ENCODE measurements around the gene PRTG. TPM values are rescaled to one million over a fixed set of nuclear protein-coding genes. Genes with fewer than 3 reads are reported as not detected.

PRTG gene
- total and polyA plus RNA-seq, 2 of the 13 experiments (the other 11 are each of a cell fraction or from before 2014, with no cell fraction given), result 13.2 to 22.3 TPM

DNA sequence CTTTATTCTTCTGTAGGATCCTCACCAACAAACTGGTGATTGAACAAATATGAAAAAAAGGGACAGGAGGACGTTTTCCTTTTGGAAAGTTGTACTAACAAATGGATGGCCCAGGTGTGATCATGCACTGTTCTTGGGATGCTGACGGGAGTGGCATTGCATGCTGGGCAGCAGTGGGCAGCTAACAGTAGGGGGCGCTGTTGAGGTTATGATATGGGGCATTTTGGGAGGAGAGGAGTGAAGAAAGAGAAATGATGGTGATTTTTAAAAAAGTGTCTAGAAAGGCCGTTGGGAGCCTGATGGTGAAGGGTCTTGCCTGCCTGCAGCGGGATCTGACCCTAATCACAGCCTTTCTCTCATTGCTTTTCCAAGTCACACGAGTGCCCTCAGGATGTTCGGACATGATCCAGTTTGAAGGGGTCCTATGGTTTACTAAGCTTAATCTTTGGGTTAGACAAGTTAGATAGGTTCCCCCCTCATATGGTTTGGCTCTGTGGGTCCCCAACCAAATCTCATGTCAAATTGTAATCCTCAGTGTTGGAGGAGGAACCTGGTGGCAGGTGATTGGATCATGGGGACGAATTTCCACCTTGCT is 46.2 kb upstream of the PRTG start:
- TF ChIP-seq TRIM24 (CRISPR knock-in tag; IDR thresholded peaks at IDR 0.05) (no peak), CENPT (CRISPR knock-in tag; IDR thresholded peaks at IDR 0.05; ENCODE audit: low read depth) (no peak), SMC3 (IDR thresholded peaks at IDR 0.05; ENCODE audit: low read length) (peak; percentile 20; the same call in 1 of the 2 replicates), CTCF (CRISPR knock-in tag; IDR thresholded peaks at IDR 0.05) (peak; percentile 63), ZNF609 (CRISPR knock-in tag; IDR thresholded peaks at IDR 0.05; ENCODE audit: borderline replicate concordance) (no peak)
- no TSS peak for BruUV-seq (replicated peaks)
- Histone ChIP-seq H4K20me1 (ENCODE audit: insufficient read depth, low read length) (no peaks in the 10 kb centered on the region), H3K36me3 (replicated peaks in 1 of 2; ENCODE audit: control insufficient read depth in 1 of 2, insufficient read depth in 2 of 2, low read length in 2 of 2) (no peaks in the 10 kb centered on the region), H3K4me1 (ENCODE audit: insufficient read depth, low read length) (peaks cover 25% of the 10 kb centered on the region), H2AFZ (ENCODE audit: low read length) (no peak overlapping the region), H3K79me2 (ENCODE audit: insufficient read depth, low read length) (no peaks in the 10 kb centered on the region), H3K4me3 (replicated peaks in 1 of 3; ENCODE audit: insufficient read depth in 1 of 3, low read depth in 2 of 3, low read length in 3 of 3) (no peak overlapping the region), H3K9ac (ENCODE audit: insufficient read depth, low read depth, low read length) (no peak overlapping the region), H3K9me3 (ENCODE audit: low read length) (no peaks in the 10 kb centered on the region), H3K27me3 (ENCODE audit: control insufficient read depth in 1 of 2, insufficient read depth in 2 of 2, low read length in 2 of 2) (no peaks in the 10 kb centered on the region), H3K27ac (ENCODE audit: extremely low read length, insufficient read depth, low read length) (no peak overlapping the region), H3K4me2 (ENCODE audit: low read depth, low read length) (no peak overlapping the region)
- DNase-seq (ENCODE audit: low spot score) (no peak), ATAC-seq (peak; percentile 81), FAIRE-seq (no peak)
- in situ Hi-C loops (cut with HindIII; ENCODE audit: extremely low pct_ligation_motif_present, low pct_unique_long_range_greater_than_20kb) (no loop called here), intact Hi-C loops (cut with micrococcal nuclease; ENCODE audit: unreplicated experiment) (no loop called here)
- POLR2A ChIA-PET, result no interaction called here
- CTCF ChIA-PET (ENCODE audit: low intra/inter-chr PET ratio, low total read pairs), result no interaction called here
- WGBS (ENCODE audit: low lambda C conversion rate), result 44% methylated on average over 8 of the region's 8 CpGs

Measured in HepG2 (cell line).